HCT116 (cell line): ENCODE measurements around the gene ICA1L. TPM values are rescaled to one million over a fixed set of nuclear protein-coding genes. Genes with fewer than 3 reads are reported as not detected.

ENCODE experiments used
- ATAC-seq: fragments of 200-7000 bp; cut with Tn5 transposase; 2 replicates; pipeline ENCODE4 v1.9.1; 2020; ENCODE audit warnings: mild to moderate bottlenecking, moderate library complexity
- BruUV-seq: library from RNA; stranded (reverse); fragments of 400-500 nt; replicated peaks from 2 replicates; lab custom pipeline; 2021; lab: Mats Ljungman, UMichigan
- CTCF ChIA-PET: fragments of 300-600 bp; sonication (Branson Sonifier 250); formaldehyde crosslinking; loops from one replicate; lab custom pipeline; 2021; ENCODE audit warnings: antibody characterized with exemption; lab: Charles Lee
- POLR2A ChIA-PET: fragments of 300-600, 350-600 bp; sonication (Branson Sonifier 250); formaldehyde crosslinking; loops from one replicate; lab custom pipeline; 2021; ENCODE audit warnings: antibody characterized with exemption; lab: Charles Lee
- RAD21 ChIA-PET, 2 experiments: fragments of 300-600 bp; sonication (Branson Sonifier 250); formaldehyde crosslinking; loops; one replicate each; lab custom pipeline; 2023; ENCODE audit warnings: low total read pairs in 2 of 2; ENCODE audit not compliant: uncharacterized antibody in 2 of 2, unreplicated experiment in 2 of 2, low non-redundant PET in 1 of 2; lab: Charles Lee
- DNase-seq: peaks from one replicate; pipeline ENCODE4 v3.0.0-alpha.2; 2010; ENCODE audit warnings: low read depth, low spot score
- H2AFZ ChIP-seq: fragments of 200-600 bp; shearing (Covaris generic), sonication (generic); 2 replicates; pipeline ENCODE4 v1.6.1; 2017; ENCODE audit warnings: low read depth, mixed run types, mixed read lengths, antibody characterized with exemption, low read length; ENCODE audit not compliant: poor library complexity, severe bottlenecking
- H3K27ac ChIP-seq: 2 replicates; pipeline ENCODE4 v1.5.1; 2012; ENCODE audit warnings: low read depth, low read length
- H3K27me3 ChIP-seq: fragments of 200-600 bp; sonication (generic); 2 replicates; pipeline ENCODE4 v1.6.1; 2016; ENCODE audit warnings: mixed run types, low read length, mixed read lengths; ENCODE audit not compliant: insufficient read depth
- H3K36me3 ChIP-seq, 2 experiments: fragments of 200-500 bp in 1 of 2; fragments of 200-600 bp in 1 of 2; sonication (Bioruptor generic) in 1 of 2; sonication (generic) in 1 of 2; 2 replicates each; pipeline versions ENCODE4 v1.5.1 to v1.6.1; 2014 to 2016; ENCODE audit warnings: low read length in 2 of 2, inconsistent platforms in 1 of 2, mixed read lengths in 1 of 2, mixed run types in 1 of 2; ENCODE audit not compliant: insufficient read depth in 2 of 2, control insufficient read depth in 1 of 2
- H3K4me1 ChIP-seq, 2 experiments: fragments of 200-600 bp in 1 of 2; sonication (generic) in 1 of 2; 2 replicates each; pipeline versions ENCODE4 v1.5.1 to v1.6.1; 2012 to 2017; ENCODE audit warnings: low read length in 2 of 2, inconsistent platforms in 1 of 2, mild to moderate bottlenecking in 1 of 2, mixed read lengths in 1 of 2, mixed run types in 1 of 2, moderate library complexity in 1 of 2; ENCODE audit not compliant: insufficient read depth in 2 of 2, control insufficient read depth in 1 of 2
- H3K4me2 ChIP-seq: fragments of 200-600 bp; sonication (generic); 2 replicates; pipeline ENCODE4 v1.6.1; 2017; ENCODE audit warnings: mixed run types, low read length, mixed read lengths
- H3K4me3 ChIP-seq, 2 experiments: fragments of 200-600 bp in 1 of 2; sonication (generic) in 1 of 2; replicated peaks in 1 of 2; 2 replicates each; pipeline ENCODE4 v1.5.1; 2011 to 2016; ENCODE audit warnings: low read length in 2 of 2, control low read depth in 1 of 2, low read depth in 1 of 2, mild to moderate bottlenecking in 1 of 2, mixed read lengths in 1 of 2, mixed run types in 1 of 2
- H3K79me2 ChIP-seq: fragments of 200-600 bp; sonication (generic); 2 replicates; pipeline ENCODE4 v1.6.1; 2017; ENCODE audit warnings: mild to moderate bottlenecking, mixed run types, low read length, moderate library complexity, mixed read lengths; ENCODE audit not compliant: insufficient read depth
- H3K9ac ChIP-seq: fragments of 200-600 bp; sonication (generic); 2 replicates; pipeline ENCODE4 v1.6.1; 2016; ENCODE audit warnings: low read length, mixed read lengths
- H3K9me2 ChIP-seq: fragments of 200-600 bp; sonication (generic), shearing (Covaris generic); 2 replicates; pipeline ENCODE4 v1.6.1; 2017; ENCODE audit warnings: mixed run types, mild to moderate bottlenecking, moderate library complexity; ENCODE audit not compliant: insufficient read depth
- H3K9me3 ChIP-seq, 2 experiments: fragments of 200-500 bp in 1 of 2; fragments of 200-600 bp in 1 of 2; sonication (Bioruptor generic) in 1 of 2; sonication (generic) in 1 of 2; 2 replicates each; pipeline ENCODE4 v1.6.1; 2014 to 2017; ENCODE audit warnings: low read length in 2 of 2, mixed read lengths in 2 of 2, inconsistent platforms in 1 of 2, low read depth in 1 of 2, mild to moderate bottlenecking in 1 of 2, mixed run types in 1 of 2, moderate library complexity in 1 of 2; ENCODE audit not compliant: control insufficient read depth in 1 of 2, insufficient read depth in 1 of 2
- H4K20me1 ChIP-seq: fragments of 200-600 bp; sonication (generic), shearing (Covaris generic); 2 replicates; pipeline ENCODE4 v1.6.1; 2017; ENCODE audit warnings: mixed run types, mild to moderate bottlenecking, moderate library complexity; ENCODE audit not compliant: insufficient read depth
- CBX3 ChIP-seq: IDR thresholded peaks from 2 replicates; pipeline ENCODE4 v1.6.1; 2012; ENCODE audit warnings: low read depth
- CEBPB ChIP-seq: IDR thresholded peaks from 2 replicates; pipeline ENCODE4 v1.6.1; 2012; ENCODE audit warnings: low read depth
- EGR1 ChIP-seq: IDR thresholded peaks from 2 replicates; pipeline ENCODE4 v1.6.1; 2012; ENCODE audit warnings: low read depth
- ELF1 ChIP-seq: IDR thresholded peaks from 2 replicates; pipeline ENCODE4 v1.6.1; 2012; ENCODE audit warnings: low read depth, borderline replicate concordance
- EZH2 ChIP-seq: fragments of 200-600 bp; sonication (generic); IDR thresholded peaks from 2 replicates; pipeline ENCODE4 v1.6.1; 2017; ENCODE audit warnings: antibody characterized with exemption, mixed run types
- RAD21 ChIP-seq: IDR thresholded peaks from 2 replicates; pipeline ENCODE4 v1.6.1; 2012; ENCODE audit warnings: low read depth, mild to moderate bottlenecking
- ZFX ChIP-seq: fragments of 450-650 bp; IDR thresholded peaks from 2 replicates; pipeline ENCODE4 v1.6.1; 2017
- intact Hi-C: fragments of 100-400 bp; cut with micrococcal nuclease; formaldehyde crosslinking; loops from 2 replicates; pipeline ENCODE4 v1.10.0; 2022
- total RNA-seq: library from RNA; stranded (reverse); gene quantifications from one replicate; pipeline ENCODE4 v1.2.1, GENCODE V29; 2021; ENCODE audit not compliant: unreplicated experiment
- TF ChIP-seq, protein P1 (sequence below): IDR thresholded peaks from 2 replicates; pipeline ENCODE4 v1.6.1; 2012
- TF ChIP-seq, protein P2 (sequence below): IDR thresholded peaks from 2 replicates; pipeline ENCODE4 v1.6.1; 2012; ENCODE audit warnings: low read depth

The ICA1L gene
- total RNA-seq, 1 experiment from 2014 or later: 2.5 TPM

DNA sequence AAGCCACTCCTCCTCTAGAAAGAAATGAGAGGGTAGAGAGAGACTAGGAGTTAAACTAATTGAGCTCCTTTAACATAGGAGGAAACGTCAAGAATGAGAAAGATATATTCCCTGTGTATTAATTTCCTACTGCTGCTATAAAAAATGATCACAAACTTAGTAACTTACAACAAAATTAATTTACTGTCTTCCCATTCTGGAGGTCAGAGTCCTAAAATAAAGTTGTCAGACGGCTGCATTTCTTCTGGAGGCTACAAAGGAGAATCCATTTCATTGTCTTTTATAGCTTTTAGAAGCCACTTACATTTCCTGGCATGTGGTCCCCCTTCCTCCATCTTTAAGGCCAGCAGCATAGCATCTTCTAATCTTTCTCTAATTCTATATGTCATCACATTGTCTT lies 26.9 kb downstream of the ICA1L start:
- no peak overlapping the region for H3K4me3 ChIP-seq
- H3K4me1 ChIP-seq: no peaks in the 10 kb centered on the region
- BruUV-seq: no TSS peak
- no peaks in the 10 kb centered on the region for H3K9me2 ChIP-seq
- TF ChIP-seq RAD21: no peak
- TF ChIP-seq, protein P1, sequence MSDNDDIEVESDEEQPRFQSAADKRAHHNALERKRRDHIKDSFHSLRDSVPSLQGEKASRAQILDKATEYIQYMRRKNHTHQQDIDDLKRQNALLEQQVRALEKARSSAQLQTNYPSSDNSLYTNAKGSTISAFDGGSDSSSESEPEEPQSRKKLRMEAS: no peak
- TF ChIP-seq EGR1: no peak
- no peak for TF ChIP-seq EZH2
- TF ChIP-seq, protein P2, sequence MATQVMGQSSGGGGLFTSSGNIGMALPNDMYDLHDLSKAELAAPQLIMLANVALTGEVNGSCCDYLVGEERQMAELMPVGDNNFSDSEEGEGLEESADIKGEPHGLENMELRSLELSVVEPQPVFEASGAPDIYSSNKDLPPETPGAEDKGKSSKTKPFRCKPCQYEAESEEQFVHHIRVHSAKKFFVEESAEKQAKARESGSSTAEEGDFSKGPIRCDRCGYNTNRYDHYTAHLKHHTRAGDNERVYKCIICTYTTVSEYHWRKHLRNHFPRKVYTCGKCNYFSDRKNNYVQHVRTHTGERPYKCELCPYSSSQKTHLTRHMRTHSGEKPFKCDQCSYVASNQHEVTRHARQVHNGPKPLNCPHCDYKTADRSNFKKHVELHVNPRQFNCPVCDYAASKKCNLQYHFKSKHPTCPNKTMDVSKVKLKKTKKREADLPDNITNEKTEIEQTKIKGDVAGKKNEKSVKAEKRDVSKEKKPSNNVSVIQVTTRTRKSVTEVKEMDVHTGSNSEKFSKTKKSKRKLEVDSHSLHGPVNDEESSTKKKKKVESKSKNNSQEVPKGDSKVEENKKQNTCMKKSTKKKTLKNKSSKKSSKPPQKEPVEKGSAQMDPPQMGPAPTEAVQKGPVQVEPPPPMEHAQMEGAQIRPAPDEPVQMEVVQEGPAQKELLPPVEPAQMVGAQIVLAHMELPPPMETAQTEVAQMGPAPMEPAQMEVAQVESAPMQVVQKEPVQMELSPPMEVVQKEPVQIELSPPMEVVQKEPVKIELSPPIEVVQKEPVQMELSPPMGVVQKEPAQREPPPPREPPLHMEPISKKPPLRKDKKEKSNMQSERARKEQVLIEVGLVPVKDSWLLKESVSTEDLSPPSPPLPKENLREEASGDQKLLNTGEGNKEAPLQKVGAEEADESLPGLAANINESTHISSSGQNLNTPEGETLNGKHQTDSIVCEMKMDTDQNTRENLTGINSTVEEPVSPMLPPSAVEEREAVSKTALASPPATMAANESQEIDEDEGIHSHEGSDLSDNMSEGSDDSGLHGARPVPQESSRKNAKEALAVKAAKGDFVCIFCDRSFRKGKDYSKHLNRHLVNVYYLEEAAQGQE: no peak
- TF ChIP-seq CEBPB: no peak
- no peak for TF ChIP-seq ZFX
- no peak for TF ChIP-seq CBX3
- TF ChIP-seq ELF1: no peak
- H3K27me3 ChIP-seq: no peaks in the 10 kb centered on the region
- ChIA-PET RAD21 (no interaction called here), CTCF (no interaction called here), POLR2A (no interaction called here)
- 0 out of 4 replicates have a peak, but pooled peaks cover 0 to 4% of the 10 kb centered on the region in 2 experiments for H3K9me3 ChIP-seq
- H3K4me2 ChIP-seq: no peak overlapping the region
- H2AFZ ChIP-seq: no peak overlapping the region
- DNase-seq: no peak
- no peak for ATAC-seq
- no peaks in the 10 kb centered on the region for H4K20me1 ChIP-seq
- no peak overlapping the region for H3K9ac ChIP-seq
- no peaks in the 10 kb centered on the region for H3K36me3 ChIP-seq
- H3K79me2 ChIP-seq: no peaks in the 10 kb centered on the region
- intact Hi-C loops: no loop called here
- H3K27ac ChIP-seq: no peak overlapping the region
